ENCODE results near the gene PEX16. TPM values are rescaled to one million over a fixed set of nuclear protein-coding genes. Genes with fewer than 3 reads are reported as not detected.
A peak's percentile ranks its signal among the peaks of the same experiment; 100 is the strongest.

PEX16 gene
- total and polyA plus RNA-seq, 10 donors: 29.2 to 50.1 (median 34.9) TPM

GRCh38 chr11:45934580-45935318 is 17.1 kb upstream of the PEX16 start:
- intact Hi-C loops (cut with DNase I; ENCODE audit: low total_unique reads): no loop called here
- TF ChIP-seq POLR2AphosphoS5 (IDR thresholded peaks at IDR 0.05): no peak
- no peak for TF ChIP-seq CTCF (IDR thresholded peaks at IDR 0.05 in 8 of 11, conservative IDR thresholded peaks at IDR 0.05 in 3 of 11)
- TF ChIP-seq POLR2A (IDR thresholded peaks at IDR 0.05): no peak
- H3K4me1 ChIP-seq: peaks cover 15 to 94% (median 56%) of the 10 kb centered on the region in 6 donors
- no peak for DNase-seq
- H3K36me3 ChIP-seq: peaks cover 3 to 98% (median 50%) of the 10 kb centered on the region in 6 donors
- no peaks in the 10 kb centered on the region for H3K9me3 ChIP-seq
- H3K4me3 ChIP-seq: no peak overlapping the region
- peak overlapping the region in 3 of 8 donors; percentile 35 to 86 (median 80) for H3K27ac ChIP-seq
- H3K27me3 ChIP-seq (replicated peaks in 1 of 7): no peaks in the 10 kb centered on the region
- 83 to 92% (median 86%) methylated on average over 12 of the region's 12 CpGs for WGBS, 5 donors

DNA sequence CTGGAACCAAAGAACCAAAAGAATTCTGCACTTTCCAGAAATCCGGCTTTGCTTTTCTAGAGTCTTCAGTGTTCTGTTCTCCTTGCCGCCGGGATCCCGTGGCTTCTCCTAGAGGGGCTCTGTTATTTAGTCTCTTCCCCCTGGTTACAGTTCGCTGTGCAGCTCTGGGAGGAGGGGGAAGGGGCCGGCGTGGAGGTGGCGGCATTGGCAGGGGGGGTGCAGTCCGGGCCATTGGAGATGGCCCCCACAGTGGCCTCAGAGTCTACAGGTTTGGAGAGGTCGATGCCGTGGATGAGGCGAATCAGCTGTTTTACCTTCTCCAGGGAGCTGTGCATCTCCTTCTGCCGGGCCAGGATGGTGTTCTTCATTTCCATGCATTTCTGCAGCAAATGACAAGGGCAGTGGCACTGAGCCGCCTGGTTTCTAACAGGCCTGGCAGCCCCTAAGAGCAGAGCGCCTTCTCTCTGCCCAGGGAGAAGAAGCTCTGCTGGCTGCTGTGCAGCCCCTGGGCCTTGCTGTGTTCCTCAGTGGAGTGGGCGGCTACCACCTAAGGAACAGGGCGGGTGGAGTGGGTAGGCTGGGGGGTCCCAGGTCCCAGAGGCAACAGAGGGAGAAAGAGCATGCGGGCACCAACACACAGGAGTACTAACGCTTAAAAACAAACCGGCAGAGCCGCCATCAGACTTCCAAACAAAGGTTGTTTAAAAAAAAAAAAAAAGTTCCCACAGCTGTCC is 16.3 kb upstream of the PEX16 start:
- Histone ChIP-seq H3K4me3 (peak overlapping the region in 3 of 8 donors; percentile 30 to 60 (median 41)), H3K27me3 (replicated peaks in 1 of 7) (no peaks in the 10 kb centered on the region), H3K9me3 (no peaks in the 10 kb centered on the region), H3K27ac (peak overlapping the region in 5 of 8 donors; percentile 8 to 86 (median 37)), H3K36me3 (peaks cover 3 to 91% (median 50%) of the 10 kb centered on the region in 6 donors), H3K4me1 (peaks cover 17 to 94% (median 62%) of the 10 kb centered on the region in 6 donors)
- intact Hi-C loops (cut with DNase I; ENCODE audit: low total_unique reads): no loop called here
- peak; percentile 76 for DNase-seq
- 87 to 92% (median 92%) methylated on average over 21 of the region's 21 CpGs for WGBS, 5 donors
- TF ChIP-seq POLR2AphosphoS5 (IDR thresholded peaks at IDR 0.05): peak in 1 of 3 donors; percentile 31
- TF ChIP-seq POLR2A (IDR thresholded peaks at IDR 0.05): no peak

GRCh38 chr11:45933131-45933831 is 15.6 kb upstream of the PEX16 start:
- WGBS, 5 donors: 58 to 65% (median 63%) methylated on average over 15 of the region's 15 CpGs
- no peaks in the 10 kb centered on the region for H3K27me3 ChIP-seq (replicated peaks in 1 of 7)
- peak overlapping the region in 6 of 8 donors; percentile 12 to 60 (median 28) for H3K4me3 ChIP-seq
- peak; percentile 51 to 65 (median 65) for TF ChIP-seq POLR2AphosphoS5 (IDR thresholded peaks at IDR 0.05)
- no peak for TF ChIP-seq CTCF (IDR thresholded peaks at IDR 0.05 in 8 of 11, conservative IDR thresholded peaks at IDR 0.05 in 3 of 11)
- TF ChIP-seq POLR2A (IDR thresholded peaks at IDR 0.05): peak in 1 of 3 donors; percentile 6
- H3K27ac ChIP-seq: peak overlapping the region in 5 of 8 donors; percentile 27 to 86 (median 78)
- DNase-seq: peak; percentile 86
- peaks cover 3 to 83% (median 49%) of the 10 kb centered on the region in 6 donors for H3K36me3 ChIP-seq
- H3K9me3 ChIP-seq: no peaks in the 10 kb centered on the region
- H3K4me1 ChIP-seq: peaks cover 17 to 98% (median 66%) of the 10 kb centered on the region in 6 donors
- intact Hi-C loops (cut with DNase I; ENCODE audit: low total_unique reads): no loop called here

DNA sequence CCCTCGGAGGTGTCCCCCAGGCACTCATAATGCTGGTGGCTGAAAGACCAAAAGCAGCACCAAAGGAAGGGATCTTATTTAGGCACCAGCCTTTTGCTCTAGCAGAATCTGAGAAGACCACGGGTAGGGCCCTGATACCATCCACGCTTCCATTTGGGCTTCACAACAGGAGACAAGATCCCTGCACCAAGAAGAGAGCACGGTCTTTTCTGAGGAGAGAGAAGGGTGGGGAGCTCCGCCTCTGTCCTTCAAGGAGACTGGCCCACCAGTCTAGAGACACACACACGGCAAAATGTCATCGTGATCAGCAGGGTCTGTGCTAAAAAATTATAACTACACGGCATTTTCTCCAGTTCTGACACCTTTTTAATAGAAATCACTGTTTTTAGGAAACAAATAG is 14.5 kb upstream of the PEX16 start:
- Histone ChIP-seq H3K4me1 (peaks cover 17 to 98% (median 67%) of the 10 kb centered on the region in 6 donors), H3K27me3 (replicated peaks in 1 of 7) (no peaks in the 10 kb centered on the region), H3K4me3 (peak overlapping the region in 5 of 8 donors; percentile 21 to 60 (median 30)), H3K36me3 (peaks cover under 1 to 73% (median 38%) of the 10 kb centered on the region in 6 donors), H3K9me3 (no peaks in the 10 kb centered on the region), H3K27ac (peak overlapping the region in 4 of 8 donors; percentile 77 to 86 (median 79))
- intact Hi-C loops (cut with DNase I; ENCODE audit: low total_unique reads): no loop called here
- TF ChIP-seq POLR2AphosphoS5 (IDR thresholded peaks at IDR 0.05) (no peak), CTCF (IDR thresholded peaks at IDR 0.05 in 8 of 11, conservative IDR thresholded peaks at IDR 0.05 in 3 of 11) (no peak), POLR2A (IDR thresholded peaks at IDR 0.05) (no peak)
- no peak for DNase-seq
- WGBS, 5 donors: 76 to 91% (median 80%) methylated on average over 7 to 8 of the region's 8 CpGs

Data from spleen (tissue), 11 donors.